Testis (tissue), 3 donors: ENCODE results near the gene TSPAN10. TPM values are rescaled to one million over a fixed set of nuclear protein-coding genes. Genes with fewer than 3 reads are reported as not detected.

Experiments
- DNase-seq: peaks from one replicate; pipeline ENCODE4 v3.0.0-alpha.2; 2019
- H3K27ac ChIP-seq, 2 donors: fragments of 200-600 bp; sonication (generic); one replicate each; pipeline ENCODE4 v1.5.1; 2019
- H3K27me3 ChIP-seq: fragments of 200-600 bp; sonication (generic); one replicate; pipeline ENCODE4 v1.5.1; 2019
- H3K36me3 ChIP-seq: fragments of 200-600 bp; sonication (generic); one replicate; pipeline ENCODE4 v1.5.1; 2017; ENCODE audit warnings: low read depth; ENCODE audit errors: missing control alignments
- H3K4me1 ChIP-seq: fragments of 200-600 bp; sonication (generic); one replicate; pipeline ENCODE4 v1.5.1; 2019
- H3K4me3 ChIP-seq, 2 donors: fragments of 200-600 bp; sonication (generic); one replicate each; pipeline ENCODE4 v1.5.1; 2017 to 2019
- H3K9me3 ChIP-seq: fragments of 200-600 bp; sonication (generic); one replicate; pipeline ENCODE4 v1.5.1; 2017
- POLR2A ChIP-seq: fragments of 450-650 bp; IDR thresholded peaks from one replicate; pipeline ENCODE4 v1.6.1; 2017; ENCODE audit warnings: antibody characterized with exemption, mild to moderate bottlenecking, moderate library complexity
- WGBS, 2 donors: methylation state at CpG; one replicate each; pipeline ENCODE4 v1.1.5; 2018; 5-methylcytosine and 5-hydroxymethylcytosine counted together
- intact Hi-C: fragments of 100-400 bp; cut with DNase I; formaldehyde crosslinking; loops from one replicate; pipeline ENCODE4 v1.15.1; 2023; ENCODE audit warnings: low total_unique reads
- polyA plus RNA-seq: library from polyadenylated mRNA; stranded (reverse); fragments of 350-450 nt; fragmentation: Illumina TruSeq; extraction: RNeasy Lipid Tissue Mini Kit (QIAGEN cat#74804); gene quantifications from one replicate; pipeline ENCODE4 v1.2.3, GENCODE V29; 2014; ENCODE audit warnings: low read depth, low replicate concordance; ENCODE audit not compliant: insufficient read depth
- total RNA-seq, 2 donors: library from RNA; depleted of rRNA; stranded (reverse); fragments of >200 nt; gene quantifications; one replicate each; pipeline ENCODE4 v1.2.3, GENCODE V29; 2016
- TF ChIP-seq, protein P1 (sequence below), 3 experiments: fragments of 450-650 bp in 2 of 3; fragments of 200-600 bp in 1 of 3; sonication (generic) in 1 of 3; IDR thresholded peaks; one replicate each; pipeline ENCODE4 v1.5.1; 2016 to 2019; ENCODE audit warnings: antibody characterized with exemption in 3 of 3, mild to moderate bottlenecking in 2 of 3, moderate library complexity in 1 of 3

The TSPAN10 gene
- total and polyA plus RNA-seq, 3 donors from 2014 or later, result 1.2 to 3.1 (median 1.3) TPM

GRCh38 chr17:81667754-81668153, 30.8 kb downstream of the TSPAN10 start:
- 66 to 70% methylated on average over 15 to 18 of the region's 18 CpGs for WGBS, 2 donors
- H3K9me3 ChIP-seq, result no peaks in the 10 kb centered on the region
- no peak for DNase-seq
- TF ChIP-seq POLR2A, result no peak
- TF ChIP-seq, protein P1, sequence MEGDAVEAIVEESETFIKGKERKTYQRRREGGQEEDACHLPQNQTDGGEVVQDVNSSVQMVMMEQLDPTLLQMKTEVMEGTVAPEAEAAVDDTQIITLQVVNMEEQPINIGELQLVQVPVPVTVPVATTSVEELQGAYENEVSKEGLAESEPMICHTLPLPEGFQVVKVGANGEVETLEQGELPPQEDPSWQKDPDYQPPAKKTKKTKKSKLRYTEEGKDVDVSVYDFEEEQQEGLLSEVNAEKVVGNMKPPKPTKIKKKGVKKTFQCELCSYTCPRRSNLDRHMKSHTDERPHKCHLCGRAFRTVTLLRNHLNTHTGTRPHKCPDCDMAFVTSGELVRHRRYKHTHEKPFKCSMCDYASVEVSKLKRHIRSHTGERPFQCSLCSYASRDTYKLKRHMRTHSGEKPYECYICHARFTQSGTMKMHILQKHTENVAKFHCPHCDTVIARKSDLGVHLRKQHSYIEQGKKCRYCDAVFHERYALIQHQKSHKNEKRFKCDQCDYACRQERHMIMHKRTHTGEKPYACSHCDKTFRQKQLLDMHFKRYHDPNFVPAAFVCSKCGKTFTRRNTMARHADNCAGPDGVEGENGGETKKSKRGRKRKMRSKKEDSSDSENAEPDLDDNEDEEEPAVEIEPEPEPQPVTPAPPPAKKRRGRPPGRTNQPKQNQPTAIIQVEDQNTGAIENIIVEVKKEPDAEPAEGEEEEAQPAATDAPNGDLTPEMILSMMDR (IDR thresholded peaks at IDR 0.05), result no peak
- peaks cover 8% of the 10 kb centered on the region for H3K4me1 ChIP-seq
- no peak overlapping the region for H3K27ac ChIP-seq
- peak overlapping the region in 1 of 2 donors; percentile 75 for H3K4me3 ChIP-seq
- intact Hi-C loops, result no loop called here
- H3K27me3 ChIP-seq, result no peaks in the 10 kb centered on the region
- H3K36me3 ChIP-seq, result no peaks in the 10 kb centered on the region

- Histone ChIP-seq H3K27me3 (no peaks in the 10 kb centered on the region), H3K4me3 (no peak overlapping the region), H3K9me3 (no peaks in the 10 kb centered on the region), H3K27ac (no peak overlapping the region), H3K4me1 (no peaks in the 10 kb centered on the region), H3K36me3 (no peaks in the 10 kb centered on the region)
- no peak for TF ChIP-seq POLR2A
- TF ChIP-seq, protein P1 (IDR thresholded peaks at IDR 0.05), result no peak
- intact Hi-C loops, result no loop called here
- DNase-seq, result no peak
- 78 to 81% methylated on average over 18 of the region's 18 CpGs for WGBS, 2 donors
Observed at GRCh38 chr17:81672504-81672903, 35.5 kb downstream of the TSPAN10 start.

DNA sequence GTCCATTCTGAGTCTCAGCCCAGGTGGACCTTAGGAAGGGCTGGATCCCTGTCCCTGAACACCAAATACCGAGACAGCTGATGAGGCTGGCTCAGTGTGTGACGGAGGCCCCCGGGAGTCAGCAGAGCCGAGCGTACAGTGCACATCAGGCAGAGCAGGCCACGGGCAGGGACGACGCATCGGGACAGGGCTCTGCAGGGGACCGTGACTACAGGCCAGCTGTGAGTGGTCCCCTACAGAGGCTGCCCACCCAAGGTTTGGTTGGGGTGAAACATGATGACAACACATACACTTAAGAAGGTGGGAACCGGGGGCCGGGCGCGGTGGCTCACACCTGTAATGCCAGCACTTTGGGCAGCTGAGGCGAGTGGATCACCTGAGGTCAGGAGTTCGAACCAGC, 36.0 kb downstream of the TSPAN10 start:
- H3K36me3 ChIP-seq, result no peaks in the 10 kb centered on the region
- intact Hi-C loops, result no loop called here
- 93 to 95% methylated on average over 8 to 16 of the region's 16 CpGs for WGBS, 2 donors

GRCh38 chr17:81673561-81674258, 36.7 kb downstream of the TSPAN10 start:
- no peaks in the 10 kb centered on the region for H3K27me3 ChIP-seq
- H3K9me3 ChIP-seq, result no peaks in the 10 kb centered on the region
- no peak for DNase-seq
- TF ChIP-seq, protein P1 (IDR thresholded peaks at IDR 0.05), result no peak
- 79 to 81% methylated on average over 18 of the region's 18 CpGs for WGBS, 2 donors
- no peaks in the 10 kb centered on the region for H3K36me3 ChIP-seq
- intact Hi-C loops, result no loop called here
- H3K4me1 ChIP-seq, result no peaks in the 10 kb centered on the region
- H3K4me3 ChIP-seq, result no peak overlapping the region
- H3K27ac ChIP-seq, result no peak overlapping the region

More for the DNA sequence above, 36.0 kb downstream of the TSPAN10 start:
- no peak for TF ChIP-seq POLR2A
- TF ChIP-seq, protein P1 (IDR thresholded peaks at IDR 0.05), result no peak
- no peaks in the 10 kb centered on the region for H3K9me3 ChIP-seq
- H3K4me3 ChIP-seq, result no peak overlapping the region
- no peak for DNase-seq
- no peaks in the 10 kb centered on the region for H3K27me3 ChIP-seq
- no peaks in the 10 kb centered on the region for H3K4me1 ChIP-seq
- H3K27ac ChIP-seq, result no peak overlapping the region
